ENCODE data around the gene TMEM163.

GRCh38 chr2:134499307-134499926 is 219.4 kb downstream of the TMEM163 start:
- TF ChIP-seq EP300 (IDR thresholded peaks at IDR 0.05) (no peak), POLR2AphosphoS5 (IDR thresholded peaks at IDR 0.05) (no peak)

Data from esophagus muscularis mucosa (tissue), 3 donors.